Mesenchymal stem cell (in vitro differentiated cells and primary cell): Measurements from ENCODE around the gene GBX1.

Experiments used
- DNase-seq: peaks from one replicate; pipeline ENCODE4 v3.0.0-alpha.2; 2013
- H2AFZ ChIP-seq: one replicate; pipeline ENCODE4 v1.6.1; 2013; ENCODE audit warnings: low read depth, mild to moderate bottlenecking, control low read depth, inconsistent platforms, low read length, moderate library complexity
- H2AK5ac ChIP-seq: 2 replicates; pipeline ENCODE4 v1.6.1; 2013; ENCODE audit warnings: low read length, moderate library complexity, mild to moderate bottlenecking, inconsistent platforms; ENCODE audit not compliant: severe bottlenecking
- H2BK120ac ChIP-seq: one replicate; pipeline ENCODE4 v1.6.1; 2013; ENCODE audit warnings: low read depth, mild to moderate bottlenecking, inconsistent platforms, low read length, moderate library complexity
- H2BK12ac ChIP-seq, 2 experiments: one replicate each; pipeline ENCODE4 v1.6.1; 2013; ENCODE audit warnings: inconsistent platforms in 2 of 2, low read length in 2 of 2, mild to moderate bottlenecking in 2 of 2, moderate library complexity in 2 of 2, control low read depth in 1 of 2
- H2BK15ac ChIP-seq: one replicate; pipeline ENCODE4 v1.6.1; 2013; ENCODE audit warnings: mild to moderate bottlenecking, low read depth, inconsistent platforms; ENCODE audit not compliant: poor library complexity, severe bottlenecking
- H2BK5ac ChIP-seq: 2 replicates; pipeline ENCODE4 v1.6.1; 2013; ENCODE audit warnings: low read depth, mild to moderate bottlenecking, low read length, control low read depth, inconsistent platforms; ENCODE audit not compliant: poor library complexity, severe bottlenecking
- H3K14ac ChIP-seq, 2 experiments: one replicate each; pipeline ENCODE4 v1.6.1; 2013; ENCODE audit warnings: inconsistent platforms in 2 of 2, low read length in 2 of 2, control low read depth in 1 of 2, mild to moderate bottlenecking in 1 of 2, moderate library complexity in 1 of 2
- H3K18ac ChIP-seq, 2 experiments: one replicate each; pipeline ENCODE4 v1.6.1; 2013; ENCODE audit warnings: inconsistent platforms in 2 of 2, low read length in 2 of 2, control low read depth in 1 of 2, low read depth in 1 of 2, mild to moderate bottlenecking in 1 of 2
- H3K23ac ChIP-seq, 2 experiments: one replicate each; pipeline ENCODE4 v1.6.1; 2013; ENCODE audit warnings: inconsistent platforms in 2 of 2, low read length in 2 of 2, mild to moderate bottlenecking in 2 of 2, moderate library complexity in 2 of 2, control low read depth in 1 of 2
- H3K27ac ChIP-seq: 2 replicates; pipeline ENCODE4 v1.5.1; 2013; ENCODE audit warnings: mild to moderate bottlenecking, moderate library complexity, low read length, control low read depth, inconsistent platforms; ENCODE audit not compliant: poor library complexity, severe bottlenecking
- H3K27me3 ChIP-seq, 2 experiments: 2 replicates each; pipeline versions ENCODE4 v1.6.1 to v1.7.0; 2013; ENCODE audit warnings: low read length in 2 of 2, mild to moderate bottlenecking in 2 of 2, moderate library complexity in 2 of 2, control low read depth in 1 of 2, inconsistent platforms in 1 of 2; ENCODE audit not compliant: control insufficient read depth in 1 of 2, insufficient read depth in 1 of 2
- H3K36me3 ChIP-seq, 2 experiments: 2 replicates each; pipeline versions ENCODE4 v1.6.1 to v1.7.0; 2013; ENCODE audit warnings: low read length in 2 of 2, control low read depth in 1 of 2, inconsistent platforms in 1 of 2, low read depth in 1 of 2, mild to moderate bottlenecking in 1 of 2; ENCODE audit not compliant: insufficient read depth in 2 of 2, control insufficient read depth in 1 of 2
- H3K4ac ChIP-seq, 2 experiments: one replicate each; pipeline ENCODE4 v1.6.1; 2013; ENCODE audit warnings: inconsistent platforms in 2 of 2, low read length in 2 of 2, mild to moderate bottlenecking in 2 of 2, moderate library complexity in 2 of 2, control low read depth in 1 of 2, low read depth in 1 of 2
- H3K4me1 ChIP-seq: 2 replicates; pipeline ENCODE4 v1.6.1; 2013; ENCODE audit warnings: low read depth, low read length, control low read depth; ENCODE audit not compliant: control insufficient read depth, insufficient read depth
- H3K4me2 ChIP-seq: 2 replicates; pipeline ENCODE4 v1.6.1; 2013; ENCODE audit warnings: low read length, mild to moderate bottlenecking, inconsistent platforms; ENCODE audit not compliant: poor library complexity, severe bottlenecking
- H3K4me3 ChIP-seq, 2 experiments: 2 replicates each; pipeline versions ENCODE4 v1.5.1 to v1.7.0; 2013; ENCODE audit warnings: low read length in 2 of 2, mild to moderate bottlenecking in 2 of 2, control low read depth in 1 of 2, low read depth in 1 of 2; ENCODE audit not compliant: insufficient read depth in 1 of 2
- H3K79me1 ChIP-seq: replicated peaks from 2 replicates; pipeline ENCODE4 v1.6.1; 2013; ENCODE audit warnings: mild to moderate bottlenecking, control low read depth, low read length, inconsistent platforms; ENCODE audit not compliant: poor library complexity, severe bottlenecking
- H3K9ac ChIP-seq: 2 replicates; pipeline ENCODE4 v1.7.0; 2013; ENCODE audit warnings: mild to moderate bottlenecking, low read length, moderate library complexity
- H3K9me3 ChIP-seq: 2 replicates; pipeline ENCODE4 v1.7.0; 2013; ENCODE audit warnings: mild to moderate bottlenecking, low read length; ENCODE audit not compliant: control insufficient read depth
- H4K8ac ChIP-seq: one replicate; pipeline ENCODE4 v1.6.1; 2013; ENCODE audit warnings: inconsistent platforms, mild to moderate bottlenecking, low read length, moderate library complexity
- H4K91ac ChIP-seq: one replicate; pipeline ENCODE4 v1.6.1; 2013; ENCODE audit warnings: mild to moderate bottlenecking, low read length, inconsistent platforms
- WGBS: methylation state at CpG from one replicate; pipeline ENCODE4 v1.1.7; 2013; ENCODE audit warnings: mixed read lengths; 5-methylcytosine and 5-hydroxymethylcytosine counted together

GBX1 gene

GRCh38 chr7:151138153-151138851, 29.2 kb downstream of the GBX1 start:
- no peak overlapping the region for H2BK5ac ChIP-seq
- no peak overlapping the region for H2BK120ac ChIP-seq
- H3K79me1 ChIP-seq, result peaks cover 14% of the 10 kb centered on the region
- H2BK15ac ChIP-seq, result no peak overlapping the region
- no peak overlapping the region for H4K8ac ChIP-seq
- no peak for DNase-seq
- H3K14ac ChIP-seq, result peak overlapping the region in 1 of 2 experiments; percentile 35
- no peak overlapping the region for H3K27ac ChIP-seq
- H3K4me3 ChIP-seq, result no peak overlapping the region
- H3K4ac ChIP-seq, result no peak overlapping the region
- peaks cover 92% of the 10 kb centered on the region in 2 experiments for H3K36me3 ChIP-seq
- H3K18ac ChIP-seq, result no peak overlapping the region
- no peak overlapping the region for H3K4me2 ChIP-seq
- no peaks in the 10 kb centered on the region for H3K27me3 ChIP-seq
- no peak overlapping the region for H2AFZ ChIP-seq
- no peaks in the 10 kb centered on the region for H3K9me3 ChIP-seq
- no peak overlapping the region for H2BK12ac ChIP-seq
- WGBS, result 79% methylated on average over 30 of the region's 30 CpGs
- H2AK5ac ChIP-seq, result no peak overlapping the region
- H3K9ac ChIP-seq, result no peak overlapping the region
- H3K4me1 ChIP-seq, result peaks cover 17% of the 10 kb centered on the region
- H3K23ac ChIP-seq, result no peak overlapping the region
- H4K91ac ChIP-seq, result no peak overlapping the region

- H3K14ac ChIP-seq, result no peak overlapping the region
- H2BK12ac ChIP-seq, result no peak overlapping the region
- H3K9ac ChIP-seq, result no peak overlapping the region
- H3K4me1 ChIP-seq, result peaks cover 17% of the 10 kb centered on the region
- WGBS, result 88% methylated on average over 11 of the region's 11 CpGs
- no peak overlapping the region for H3K27ac ChIP-seq
- H2AK5ac ChIP-seq, result no peak overlapping the region
- H2AFZ ChIP-seq, result no peak overlapping the region
- no peaks in the 10 kb centered on the region for H3K9me3 ChIP-seq
- no peak overlapping the region for H2BK15ac ChIP-seq
- no peak overlapping the region for H2BK120ac ChIP-seq
- no peak overlapping the region for H3K4me2 ChIP-seq
- H2BK5ac ChIP-seq, result no peak overlapping the region
- no peak overlapping the region for H3K18ac ChIP-seq
- peaks cover 14% of the 10 kb centered on the region for H3K79me1 ChIP-seq
- no peak overlapping the region for H3K23ac ChIP-seq
- H3K27me3 ChIP-seq, result no peaks in the 10 kb centered on the region
- H3K36me3 ChIP-seq, result peaks cover 91 to 92% of the 10 kb centered on the region in 2 experiments
- H4K8ac ChIP-seq, result no peak overlapping the region
- no peak for DNase-seq
- H4K91ac ChIP-seq, result no peak overlapping the region
- no peak overlapping the region for H3K4ac ChIP-seq
- H3K4me3 ChIP-seq, result no peak overlapping the region
Observed at GRCh38 chr7:151137791-151138152, 29.7 kb downstream of the GBX1 start.

GRCh38 chr7:151137076-151137675, 30.3 kb downstream of the GBX1 start:
- Histone ChIP-seq H4K8ac (no peak overlapping the region), H2AFZ (no peak overlapping the region), H3K9ac (no peak overlapping the region), H3K4me1 (peaks cover 17% of the 10 kb centered on the region), H3K79me1 (peaks cover 14% of the 10 kb centered on the region), H3K9me3 (no peaks in the 10 kb centered on the region), H3K36me3 (peaks cover 91 to 92% of the 10 kb centered on the region in 2 experiments), H2AK5ac (no peak overlapping the region), H2BK12ac (no peak overlapping the region), H4K91ac (no peak overlapping the region), H3K4ac (no peak overlapping the region), H2BK120ac (no peak overlapping the region), H3K27me3 (no peaks in the 10 kb centered on the region), H3K14ac (no peak overlapping the region), H3K4me2 (no peak overlapping the region), H3K4me3 (no peak overlapping the region), H3K18ac (no peak overlapping the region), H2BK15ac (no peak overlapping the region), H2BK5ac (no peak overlapping the region), H3K27ac (no peak overlapping the region), H3K23ac (no peak overlapping the region)
- no peak for DNase-seq
- 73% methylated on average over 19 of the region's 22 CpGs for WGBS

DNA sequence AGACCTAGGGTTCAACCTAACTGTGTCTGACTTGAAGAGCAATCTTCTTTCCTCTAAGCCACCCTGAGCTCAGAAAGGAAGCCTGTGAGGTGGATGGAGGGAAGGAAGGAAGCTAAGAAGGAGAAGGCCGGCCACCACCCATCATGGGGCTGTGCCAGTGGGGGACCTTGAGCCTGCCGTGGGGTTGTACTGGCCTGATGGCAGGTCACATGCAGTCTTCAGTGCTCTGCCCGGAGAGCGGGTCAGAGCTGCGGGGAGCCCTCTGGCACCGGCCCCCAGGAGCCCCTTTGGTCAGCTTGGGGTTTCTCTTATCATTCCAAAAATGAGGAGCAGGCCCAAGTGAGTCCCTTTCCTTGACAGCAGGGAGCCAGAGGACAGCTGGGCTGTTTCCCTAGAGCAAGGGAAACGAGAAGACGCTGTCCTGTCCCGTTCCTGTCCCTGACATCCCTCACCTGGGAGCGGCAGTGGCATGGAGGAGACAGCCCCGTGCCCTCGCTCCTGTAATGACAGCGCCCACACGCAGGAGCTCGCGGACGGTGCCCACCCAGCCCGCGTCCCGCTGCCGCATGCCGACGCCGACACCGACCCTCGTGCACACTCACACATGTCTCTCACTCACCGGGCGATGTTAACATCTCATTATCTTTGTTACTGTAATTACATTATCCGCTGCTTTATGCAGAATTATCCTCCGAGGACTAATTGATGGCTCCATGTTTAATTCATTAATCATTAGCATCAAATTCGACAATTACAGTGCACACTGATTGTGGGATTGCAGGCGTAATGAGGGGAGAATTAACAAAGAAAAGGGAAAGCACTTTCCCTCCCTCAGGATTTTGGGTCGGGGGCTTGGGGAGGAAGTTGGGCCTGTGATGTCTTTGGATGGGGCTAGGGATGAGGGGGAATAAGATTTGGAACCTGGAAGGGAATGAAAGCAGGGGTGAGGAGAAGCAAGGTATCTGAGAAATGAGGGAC, 31.3 kb downstream of the GBX1 start:
- Histone ChIP-seq H3K4ac (no peak overlapping the region), H2AFZ (no peak overlapping the region), H2BK5ac (no peak overlapping the region), H2BK15ac (no peak overlapping the region), H3K79me1 (peaks cover 19% of the 10 kb centered on the region), H3K4me1 (peaks cover 17% of the 10 kb centered on the region), H3K9me3 (no peaks in the 10 kb centered on the region), H3K4me3 (no peak overlapping the region), H4K91ac (no peak overlapping the region), H3K23ac (no peak overlapping the region), H3K27me3 (no peaks in the 10 kb centered on the region), H2AK5ac (no peak overlapping the region), H3K36me3 (peaks cover 91 to 92% of the 10 kb centered on the region in 2 experiments), H2BK120ac (no peak overlapping the region), H3K14ac (no peak overlapping the region), H2BK12ac (no peak overlapping the region), H3K27ac (no peak overlapping the region), H3K18ac (no peak overlapping the region), H4K8ac (no peak overlapping the region), H3K4me2 (no peak overlapping the region), H3K9ac (no peak overlapping the region)
- 97% methylated on average over 32 of the region's 33 CpGs for WGBS
- no peak for DNase-seq
